ENCODE measurements around the gene CNTN2.

CNTN2 gene

DNA sequence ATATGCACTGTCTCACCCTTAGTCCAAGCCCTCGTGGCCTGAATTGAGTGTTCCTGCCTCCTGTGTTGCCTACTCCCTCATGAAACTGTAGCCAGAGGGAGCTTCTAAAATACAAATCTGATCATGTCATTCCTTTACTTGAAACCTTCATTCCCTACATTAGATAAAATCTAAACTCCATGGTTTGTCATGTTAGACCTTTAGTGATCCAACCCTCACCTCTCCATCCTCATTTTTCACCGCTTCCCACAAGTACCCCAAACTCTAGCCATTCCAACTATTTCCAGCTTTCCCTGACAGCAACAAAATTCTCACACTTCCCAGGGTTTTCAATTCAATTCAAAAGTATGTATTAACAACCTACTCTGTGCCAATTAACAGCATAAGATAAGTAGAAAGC, 18.3 kb upstream of the CNTN2 start:
- Histone ChIP-seq H3K4me1 (ENCODE audit: insufficient read depth, low read length) (peaks cover 10% of the 10 kb centered on the region; the same call in 1 of the 2 replicates), H3K27me3 (ENCODE audit: insufficient read depth, low read length) (peaks cover 7% of the 10 kb centered on the region; the same call in 1 of the 2 replicates), H3K27ac (ENCODE audit: low read depth, low read length) (no peak overlapping the region), H3K9me3 (ENCODE audit: insufficient read depth, low read depth, low read length) (no peaks in the 10 kb centered on the region), H3K36me3 (ENCODE audit: insufficient read depth, low read length) (no peaks in the 10 kb centered on the region), H3K9ac (ENCODE audit: low read depth, low read length) (no peak overlapping the region), H3K4me3 (ENCODE audit: low read length) (no peak overlapping the region)
- 91% methylated on average over 2 of the region's 2 CpGs for WGBS

DNA sequence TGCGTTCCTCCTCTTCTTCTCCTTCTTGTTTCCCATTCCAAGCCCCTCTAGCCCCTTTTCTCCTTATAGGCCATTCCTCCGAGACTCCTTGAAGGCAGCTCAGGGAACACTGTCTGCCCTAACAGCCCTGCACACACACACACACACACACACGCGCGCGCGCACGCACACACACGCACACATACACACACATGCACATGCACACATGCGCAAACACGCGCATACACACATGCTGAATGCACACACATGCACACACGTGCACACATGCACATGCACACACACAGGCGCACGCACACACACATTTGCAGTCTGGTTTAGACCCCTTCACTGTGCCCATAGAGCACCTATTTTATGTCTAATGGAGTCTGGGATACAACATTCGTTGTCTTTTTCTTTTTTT, 17.8 kb upstream of the CNTN2 start:
- no peak overlapping the region for H3K27ac ChIP-seq (ENCODE audit: low read depth, low read length)
- no peaks in the 10 kb centered on the region for H3K9me3 ChIP-seq (ENCODE audit: insufficient read depth, low read depth, low read length)
- 91% methylated on average over 16 of the region's 16 CpGs for WGBS
- no peaks in the 10 kb centered on the region for H3K36me3 ChIP-seq (ENCODE audit: insufficient read depth, low read length)
- no peak overlapping the region for H3K4me3 ChIP-seq (ENCODE audit: low read length)
- H3K4me1 ChIP-seq (ENCODE audit: insufficient read depth, low read length): peaks cover 10% of the 10 kb centered on the region; the same call in 1 of the 2 replicates
- no peak overlapping the region for H3K9ac ChIP-seq (ENCODE audit: low read depth, low read length)
- H3K27me3 ChIP-seq (ENCODE audit: insufficient read depth, low read length): peaks cover 7% of the 10 kb centered on the region; the same call in 1 of the 2 replicates

DNA sequence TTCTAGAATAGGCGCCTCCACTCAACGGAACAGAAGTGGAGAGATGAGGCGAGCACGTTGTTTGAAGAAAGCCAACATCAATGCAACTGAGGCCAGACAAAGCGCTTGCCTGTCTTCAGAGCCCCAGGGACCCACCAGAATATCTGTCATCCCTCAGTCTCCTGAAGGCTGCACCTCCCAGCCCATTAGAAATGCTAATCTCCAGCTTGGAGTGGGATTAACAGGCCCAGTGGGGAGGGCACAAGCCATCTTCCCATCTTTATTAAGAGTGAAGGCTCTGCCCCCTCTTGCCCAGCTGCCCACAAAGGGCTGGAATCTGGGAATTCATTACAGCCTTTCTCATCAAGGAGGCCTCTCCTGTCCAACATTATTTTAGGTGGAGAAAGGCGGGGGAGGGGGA, 16.8 kb upstream of the CNTN2 start:
- 6% methylated on average over 6 of the region's 6 CpGs for WGBS
- H3K9ac ChIP-seq (ENCODE audit: low read depth, low read length): no peak overlapping the region
- H3K27me3 ChIP-seq (ENCODE audit: insufficient read depth, low read length): peaks cover 7% of the 10 kb centered on the region; the same call in 1 of the 2 replicates
- H3K4me3 ChIP-seq (ENCODE audit: low read length): no peak overlapping the region
- H3K9me3 ChIP-seq (ENCODE audit: insufficient read depth, low read depth, low read length): no peaks in the 10 kb centered on the region
- peaks cover 10% of the 10 kb centered on the region; the same call in 1 of the 2 replicates for H3K4me1 ChIP-seq (ENCODE audit: insufficient read depth, low read length)
- no peak overlapping the region for H3K27ac ChIP-seq (ENCODE audit: low read depth, low read length)
- H3K36me3 ChIP-seq (ENCODE audit: insufficient read depth, low read length): no peaks in the 10 kb centered on the region

DNA sequence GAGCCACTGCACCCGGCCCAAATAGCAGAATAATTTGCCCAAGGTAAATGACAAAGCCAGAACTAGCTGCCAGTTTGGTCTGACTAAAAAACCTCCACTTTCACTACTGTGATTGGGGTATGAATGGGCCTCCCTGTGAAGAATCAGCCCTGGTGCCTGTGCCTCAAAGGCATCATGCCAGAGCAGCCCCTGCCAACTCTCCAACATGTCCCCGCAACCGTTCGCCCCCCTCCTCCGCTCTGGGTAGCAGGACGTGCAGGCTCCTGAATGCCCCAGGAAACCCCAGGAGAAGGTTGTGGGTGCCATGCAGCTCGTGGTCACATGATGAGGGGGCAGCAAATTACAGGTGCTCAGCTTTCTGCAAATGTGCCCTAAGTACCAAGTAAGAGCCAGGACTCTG, 14.6 kb upstream of the CNTN2 start:
- H3K27ac ChIP-seq (ENCODE audit: low read depth, low read length): no peak overlapping the region
- WGBS: 91% methylated on average over 7 of the region's 7 CpGs
- no peaks in the 10 kb centered on the region for H3K36me3 ChIP-seq (ENCODE audit: insufficient read depth, low read length)
- H3K27me3 ChIP-seq (ENCODE audit: insufficient read depth, low read length): peaks cover 3% of the 10 kb centered on the region; the same call in 1 of the 2 replicates
- no peak overlapping the region for H3K4me3 ChIP-seq (ENCODE audit: low read length)
- H3K4me1 ChIP-seq (ENCODE audit: insufficient read depth, low read length): peaks cover 10% of the 10 kb centered on the region; the same call in 1 of the 2 replicates
- no peaks in the 10 kb centered on the region for H3K9me3 ChIP-seq (ENCODE audit: insufficient read depth, low read depth, low read length)
- H3K9ac ChIP-seq (ENCODE audit: low read depth, low read length): no peak overlapping the region

DNA sequence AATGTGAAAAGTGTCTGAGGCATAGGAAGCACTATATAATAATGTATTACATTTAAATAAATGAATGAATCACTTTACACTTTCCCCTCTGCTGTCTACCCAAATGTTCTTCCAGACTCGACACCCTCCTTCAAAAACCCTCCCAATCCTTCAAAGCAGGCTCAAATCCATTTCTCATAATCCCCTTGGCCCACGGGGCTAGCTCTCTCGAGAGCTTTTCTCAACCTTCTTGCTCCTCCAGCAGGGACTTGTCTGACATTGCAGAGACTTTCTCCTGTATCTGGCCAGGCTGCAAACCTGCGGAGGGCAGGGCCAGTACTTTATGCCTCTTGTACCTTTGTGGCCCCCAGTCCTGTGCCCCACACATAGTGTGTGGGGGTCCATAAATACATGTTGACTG, 14.1 kb upstream of the CNTN2 start:
- H3K27ac ChIP-seq (ENCODE audit: low read depth, low read length): no peak overlapping the region
- WGBS: 64% methylated on average over 4 of the region's 4 CpGs
- H3K4me3 ChIP-seq (ENCODE audit: low read length): no peak overlapping the region
- H3K9ac ChIP-seq (ENCODE audit: low read depth, low read length): no peak overlapping the region
- peaks cover 3% of the 10 kb centered on the region; the same call in 1 of the 2 replicates for H3K27me3 ChIP-seq (ENCODE audit: insufficient read depth, low read length)
- no peaks in the 10 kb centered on the region for H3K36me3 ChIP-seq (ENCODE audit: insufficient read depth, low read length)
- peaks cover 10% of the 10 kb centered on the region; the same call in 1 of the 2 replicates for H3K4me1 ChIP-seq (ENCODE audit: insufficient read depth, low read length)
- H3K9me3 ChIP-seq (ENCODE audit: insufficient read depth, low read depth, low read length): no peaks in the 10 kb centered on the region

DNA sequence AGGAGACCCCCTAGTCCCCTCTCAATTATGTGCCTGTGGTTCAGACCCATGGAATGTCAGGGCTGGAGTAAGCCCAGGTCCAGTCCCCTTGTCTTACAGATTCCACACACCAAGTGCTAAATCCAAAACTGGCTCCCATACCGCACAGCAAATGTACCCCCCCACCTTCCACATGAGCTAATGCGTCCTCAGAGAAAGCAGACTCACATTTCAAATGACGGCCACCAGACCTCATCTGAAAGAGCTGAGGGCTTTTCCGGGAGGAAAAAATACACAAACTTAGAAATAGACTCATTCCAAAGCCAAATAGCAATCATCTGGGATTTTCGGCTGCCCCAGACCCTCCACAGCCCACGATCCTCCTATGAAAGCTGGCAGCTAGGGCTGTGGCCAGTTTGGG, 12.8 kb upstream of the CNTN2 start:
- H3K36me3 ChIP-seq (ENCODE audit: insufficient read depth, low read length): no peaks in the 10 kb centered on the region
- 93% methylated on average over 6 of the region's 6 CpGs for WGBS
- H3K9ac ChIP-seq (ENCODE audit: low read depth, low read length): no peak overlapping the region
- no peak overlapping the region for H3K27ac ChIP-seq (ENCODE audit: low read depth, low read length)
- H3K27me3 ChIP-seq (ENCODE audit: insufficient read depth, low read length): no peaks in the 10 kb centered on the region; the same call in 1 of the 2 replicates
- H3K4me1 ChIP-seq (ENCODE audit: insufficient read depth, low read length): peaks cover 10% of the 10 kb centered on the region; the same call in 1 of the 2 replicates
- H3K9me3 ChIP-seq (ENCODE audit: insufficient read depth, low read depth, low read length): no peaks in the 10 kb centered on the region
- H3K4me3 ChIP-seq (ENCODE audit: low read length): no peak overlapping the region

DNA sequence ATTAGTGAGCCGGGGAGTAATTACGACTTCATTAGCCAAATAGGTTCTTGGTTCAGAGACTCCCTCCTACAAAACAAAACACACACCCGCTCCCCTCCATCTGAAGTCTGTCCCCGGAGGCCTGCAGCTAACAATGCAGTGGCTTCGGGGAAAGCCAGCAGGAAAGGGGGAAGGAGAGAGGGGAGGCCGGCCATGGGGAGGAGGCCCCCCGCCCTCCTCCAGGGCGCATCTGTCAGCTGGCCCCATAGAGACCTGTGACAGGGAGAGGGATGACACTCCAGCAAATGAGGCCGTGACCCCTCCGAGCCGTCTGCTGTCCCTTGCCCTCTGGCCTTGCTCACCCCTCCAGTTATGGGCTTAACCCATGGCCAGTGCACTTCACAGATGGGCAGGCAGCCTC, 12.1 kb upstream of the CNTN2 start:
- no peaks in the 10 kb centered on the region for H3K9me3 ChIP-seq (ENCODE audit: insufficient read depth, low read depth, low read length)
- H3K9ac ChIP-seq (ENCODE audit: low read depth, low read length): no peak overlapping the region
- 69% methylated on average over 10 of the region's 11 CpGs for WGBS
- no peak overlapping the region for H3K27ac ChIP-seq (ENCODE audit: low read depth, low read length)
- H3K4me3 ChIP-seq (ENCODE audit: low read length): no peak overlapping the region
- peaks cover 7% of the 10 kb centered on the region; the same call in 1 of the 2 replicates for H3K4me1 ChIP-seq (ENCODE audit: insufficient read depth, low read length)
- no peaks in the 10 kb centered on the region for H3K36me3 ChIP-seq (ENCODE audit: insufficient read depth, low read length)
- H3K27me3 ChIP-seq (ENCODE audit: insufficient read depth, low read length): no peaks in the 10 kb centered on the region; the same call in 1 of the 2 replicates

DNA sequence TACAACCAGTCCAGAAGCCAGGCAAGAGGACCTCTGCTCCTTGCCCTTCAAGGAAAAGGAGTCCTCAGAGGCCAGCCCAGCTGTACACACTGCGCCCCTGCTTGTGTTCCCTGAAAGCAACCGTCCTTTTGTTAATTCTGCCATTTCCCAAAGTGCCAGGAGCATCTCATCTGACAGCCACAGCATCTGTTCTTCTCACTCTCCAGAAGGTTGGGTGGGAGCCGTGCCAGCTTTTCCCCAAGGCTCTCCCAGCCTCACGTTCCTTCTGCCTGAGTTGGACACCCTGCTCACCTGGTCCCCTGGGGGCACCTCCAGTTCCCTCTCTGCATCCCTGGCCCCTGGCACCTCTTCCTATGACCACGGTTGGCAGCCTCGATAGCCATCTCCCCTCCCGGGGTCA, 10.5 kb upstream of the CNTN2 start:
- Histone ChIP-seq H3K9me3 (ENCODE audit: insufficient read depth, low read depth, low read length) (no peaks in the 10 kb centered on the region), H3K27ac (ENCODE audit: low read depth, low read length) (no peak overlapping the region), H3K9ac (ENCODE audit: low read depth, low read length) (no peak overlapping the region), H3K27me3 (ENCODE audit: insufficient read depth, low read length) (no peaks in the 10 kb centered on the region; the same call in 1 of the 2 replicates), H3K36me3 (ENCODE audit: insufficient read depth, low read length) (no peaks in the 10 kb centered on the region), H3K4me3 (ENCODE audit: low read length) (no peak overlapping the region), H3K4me1 (ENCODE audit: insufficient read depth, low read length) (no peaks in the 10 kb centered on the region)
- WGBS: 93% methylated on average over 7 of the region's 7 CpGs

DNA sequence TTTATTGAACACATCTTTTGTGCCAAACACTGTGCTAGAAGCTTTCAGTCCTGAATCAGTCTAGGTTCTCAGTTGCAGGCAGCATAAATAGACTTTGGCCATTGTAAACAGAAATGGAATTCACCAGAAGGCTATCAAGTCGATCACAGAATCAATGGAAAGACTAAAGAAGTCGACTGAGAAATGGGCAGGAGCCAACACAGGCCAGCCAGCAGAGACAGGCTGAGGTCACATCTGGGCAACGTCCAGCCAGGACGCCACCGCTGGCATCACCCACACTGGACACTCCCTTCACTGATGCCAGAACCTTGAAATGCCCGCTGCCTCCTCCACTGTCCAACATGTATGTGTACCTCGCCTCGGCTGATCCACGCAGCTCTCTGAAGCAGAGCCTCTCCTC, 5.5 kb upstream of the CNTN2 start:
- Histone ChIP-seq H3K9me3 (ENCODE audit: insufficient read depth, low read depth, low read length) (no peaks in the 10 kb centered on the region), H3K4me3 (ENCODE audit: low read length) (no peak overlapping the region), H3K27ac (ENCODE audit: low read depth, low read length) (no peak overlapping the region), H3K4me1 (ENCODE audit: insufficient read depth, low read length) (no peaks in the 10 kb centered on the region), H3K9ac (ENCODE audit: low read depth, low read length) (no peak overlapping the region), H3K36me3 (ENCODE audit: insufficient read depth, low read length) (no peaks in the 10 kb centered on the region), H3K27me3 (ENCODE audit: insufficient read depth, low read length) (peaks cover 25% of the 10 kb centered on the region)
- 92% methylated on average over 9 of the region's 9 CpGs for WGBS

DNA sequence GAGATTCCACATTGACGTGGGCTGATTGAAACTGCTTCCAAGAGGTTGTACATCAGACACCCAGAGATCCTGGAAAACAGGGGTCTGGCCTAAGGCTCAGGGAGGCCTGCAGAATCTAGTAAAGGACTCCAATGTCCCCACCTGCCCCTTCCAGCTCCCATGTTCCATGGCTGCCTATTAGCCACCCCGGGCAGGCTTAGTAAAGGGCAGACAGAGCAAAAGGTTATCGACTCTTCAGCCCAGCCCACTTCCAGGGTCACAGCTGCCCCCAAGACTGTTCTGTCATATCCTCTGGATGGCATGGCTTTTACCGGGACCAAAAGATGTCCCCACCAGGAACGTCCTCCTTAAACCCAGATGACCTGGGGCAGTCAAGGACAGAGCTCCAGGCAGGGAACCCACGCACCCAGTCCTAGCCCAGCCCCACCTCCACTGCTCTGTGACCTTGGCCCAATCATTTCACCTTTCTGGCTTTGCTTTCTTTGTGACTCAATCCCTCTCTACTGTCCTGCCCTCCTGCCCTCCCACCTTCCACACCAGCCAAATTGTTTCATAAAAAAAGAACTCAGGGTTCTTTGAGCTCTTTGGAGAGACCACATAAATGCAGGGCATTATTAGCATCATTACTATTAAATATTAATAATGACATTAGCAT, 4.8 kb upstream of the CNTN2 start:
- 84% methylated on average over 6 of the region's 6 CpGs for WGBS
- Histone ChIP-seq H3K36me3 (ENCODE audit: insufficient read depth, low read length) (no peaks in the 10 kb centered on the region), H3K27me3 (ENCODE audit: insufficient read depth, low read length) (peaks cover 31% of the 10 kb centered on the region)

DNA sequence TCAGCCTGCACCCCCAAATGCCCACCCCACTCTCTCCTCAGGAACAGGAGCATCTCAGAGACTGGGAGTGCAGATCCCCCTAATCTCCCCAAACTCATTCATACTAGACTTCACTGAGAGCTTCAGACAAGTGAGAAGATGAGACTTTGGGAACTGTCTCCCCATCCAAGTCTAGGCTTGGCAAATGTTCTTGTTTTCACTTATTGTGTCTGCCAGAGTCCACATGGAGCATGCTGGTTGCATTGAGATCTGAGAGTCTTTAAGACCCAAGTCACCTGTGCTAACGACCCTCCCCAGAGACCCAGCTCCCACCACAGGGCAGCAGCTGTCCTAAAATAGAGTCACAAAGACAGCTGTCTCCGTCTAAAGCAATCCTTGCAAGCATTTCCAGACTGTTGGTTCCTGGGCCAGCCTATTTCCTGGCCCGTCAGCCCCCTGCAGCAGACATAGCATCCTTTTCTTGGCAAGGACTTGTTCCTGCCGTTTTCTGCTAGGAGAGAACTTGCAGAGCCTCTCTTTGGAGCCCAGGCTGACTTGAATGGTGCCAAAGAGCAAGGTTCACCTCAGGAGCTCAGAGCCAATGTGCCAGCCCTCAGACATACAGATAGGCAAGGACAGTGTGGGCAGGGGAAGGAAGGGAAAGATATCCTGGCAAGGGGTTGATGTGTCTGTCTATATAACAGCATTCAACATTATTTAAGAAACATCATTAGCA, 1.9 kb upstream of the CNTN2 start:
- WGBS: 79% methylated on average over 4 of the region's 4 CpGs
- Histone ChIP-seq H3K27ac (ENCODE audit: low read depth, low read length) (no peak overlapping the region), H3K4me1 (ENCODE audit: insufficient read depth, low read length) (peaks cover 25% of the 10 kb centered on the region), H3K4me3 (ENCODE audit: low read length) (no peak overlapping the region), H3K27me3 (ENCODE audit: insufficient read depth, low read length) (peaks cover 58% of the 10 kb centered on the region), H3K36me3 (ENCODE audit: insufficient read depth, low read length) (no peaks in the 10 kb centered on the region), H3K9me3 (ENCODE audit: insufficient read depth, low read depth, low read length) (no peaks in the 10 kb centered on the region), H3K9ac (ENCODE audit: low read depth, low read length) (no peak overlapping the region)

More for the DNA sequence above, 4.8 kb upstream of the CNTN2 start:
- H3K27ac ChIP-seq (ENCODE audit: low read depth, low read length): no peak overlapping the region
- no peaks in the 10 kb centered on the region for H3K9me3 ChIP-seq (ENCODE audit: insufficient read depth, low read depth, low read length)
- no peak overlapping the region for H3K9ac ChIP-seq (ENCODE audit: low read depth, low read length)
- H3K4me3 ChIP-seq (ENCODE audit: low read length): no peak overlapping the region
- 0 out of 2 replicates have a peak, but pooled peaks cover 2% of the 10 kb centered on the region for H3K4me1 ChIP-seq (ENCODE audit: insufficient read depth, low read length)

All from HUES64 (cell line).